Measurements from ENCODE around the gene MRO. TPM values are rescaled to one million over a fixed set of nuclear protein-coding genes. Genes with fewer than 3 reads are reported as not detected.

Gene MRO
- polyA plus RNA-seq, 1 of the 3 experiments (the other 2 are of a cell fraction) = not detected

DNA sequence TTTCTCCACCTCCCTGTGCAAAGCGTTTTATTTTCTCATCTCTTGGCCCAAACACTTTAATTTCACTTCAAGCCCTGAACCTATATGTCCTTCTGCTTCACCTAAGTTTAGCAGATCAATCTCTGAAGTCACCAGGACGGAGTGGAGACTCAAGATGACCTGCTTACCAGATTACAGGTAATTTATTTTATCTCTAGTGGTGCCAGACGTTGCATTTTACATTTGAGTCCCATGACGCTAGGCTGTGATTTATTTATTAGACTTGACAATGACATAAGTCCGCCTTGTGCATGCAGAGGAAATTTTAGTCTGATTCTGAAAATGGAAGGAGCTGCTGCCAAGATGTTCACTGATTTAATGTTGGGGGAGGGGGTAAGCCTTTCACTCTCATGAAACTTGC lies 73.9 kb downstream of the MRO start:
- H4K20me1 ChIP-seq (ENCODE audit: insufficient read depth) = no peaks in the 10 kb centered on the region
- H3K36me3 ChIP-seq (replicated peaks in 1 of 2; ENCODE audit: control insufficient read depth in 1 of 2, insufficient read depth in 2 of 2, low read length in 1 of 2) = no peaks in the 10 kb centered on the region
- no peak overlapping the region for H3K9ac ChIP-seq
- POLR2A ChIA-PET = no interaction called here
- no peak overlapping the region for H3K4me3 ChIP-seq (ENCODE audit: low read depth in 2 of 2, low read length in 1 of 2)
- TF ChIP-seq NRF1 (IDR thresholded peaks at IDR 0.05; ENCODE audit: low read depth, low read length) (no peak), SIN3A (IDR thresholded peaks at IDR 0.05; ENCODE audit: borderline replicate concordance, low read depth, low read length) (no peak)
- no peak for DNase-seq
- 31% methylated on average over 5 of the region's 5 CpGs for WGBS (ENCODE audit: low lambda C conversion rate)
- H3K4me1 ChIP-seq (ENCODE audit: control insufficient read depth in 1 of 2, insufficient read depth in 2 of 2, low read depth in 1 of 2, low read length in 1 of 2) = peaks cover 0 to 14% of the 10 kb centered on the region in 2 experiments; a peak in 1 of 4 replicates
- no peaks in the 10 kb centered on the region for H3K9me3 ChIP-seq
- H2AFZ ChIP-seq (ENCODE audit: low read depth) = no peak overlapping the region
- no peaks in the 10 kb centered on the region for H3K79me2 ChIP-seq (ENCODE audit: insufficient read depth)
- H3K9me2 ChIP-seq = no peaks in the 10 kb centered on the region
- CTCF ChIA-PET = no interaction called here
- no peaks in the 10 kb centered on the region for H3K27me3 ChIP-seq (ENCODE audit: insufficient read depth)
- no peaks in the 10 kb centered on the region for H3F3A ChIP-seq (replicated peaks; ENCODE audit: insufficient read depth)
- H3K4me2 ChIP-seq = no peak overlapping the region
- H3K27ac ChIP-seq (ENCODE audit: low read depth in 2 of 2, low read length in 1 of 2) = no peak overlapping the region

Other genes with a start within 250 kb of the MRO start
- 35.1 and 41.8 TPM in 2 replicates for gene ME2, start 59.1 kb upstream of the MRO start, polyA plus RNA-seq (2012; rRNA removed)
- 10.8 and 13.0 TPM in 2 replicates for gene ELAC1, start 148.0 kb upstream of the MRO start, polyA plus RNA-seq (2012; rRNA removed)
- gene SMAD4, start 210.2 kb upstream of the MRO start, polyA plus RNA-seq (2012; rRNA removed) = 43.3 and 55.3 TPM in 2 replicates

Measured in SK-N-SH (cell line).